PFSK-1 (cell line): ENCODE measurements around the gene JHY.

ENCODE experiments used
- FOXP2 ChIP-seq: optimal IDR thresholded peaks from 2 replicates; pipeline ENCODE3; 2011; ENCODE audit warnings: borderline replicate concordance, control low read depth, inconsistent platforms; ENCODE audit not compliant: insufficient read depth; ENCODE audit errors: extremely low read length, extremely low read depth
- POLR2AphosphoS5 ChIP-seq: IDR thresholded peaks from 2 replicates; pipeline ENCODE4 v1.6.1; 2012; ENCODE audit warnings: low read depth, mild to moderate bottlenecking, control low read depth, low read length, moderate library complexity
- REST ChIP-seq, 2 experiments: IDR thresholded peaks; 2 replicates each; pipeline versions ENCODE4 v1.6.1 to v1.8.0; 2011 to 2012; ENCODE audit warnings: low read depth in 2 of 2, low read length in 2 of 2, control low read depth in 1 of 2, inconsistent platforms in 1 of 2, mild to moderate bottlenecking in 1 of 2, moderate library complexity in 1 of 2; ENCODE audit not compliant: insufficient read depth in 1 of 2
- SIN3A ChIP-seq: IDR thresholded peaks from 2 replicates; pipeline ENCODE4 v1.6.1; 2012; ENCODE audit warnings: mild to moderate bottlenecking, low read length, moderate library complexity, borderline replicate concordance; ENCODE audit not compliant: insufficient read depth
- TAF1 ChIP-seq: IDR thresholded peaks from 2 replicates; pipeline ENCODE4 v1.6.1; 2012; ENCODE audit warnings: low read length, control low read depth, borderline replicate concordance; ENCODE audit not compliant: insufficient read depth

The JHY gene

GRCh38 chr11:122938557-122938956, 56.0 kb downstream of the JHY start:
- TF ChIP-seq FOXP2: no peak
- no peak for TF ChIP-seq POLR2AphosphoS5
- TF ChIP-seq SIN3A: no peak
- no peak for TF ChIP-seq TAF1
- no peak for TF ChIP-seq REST (IDR thresholded peaks at IDR 0.05; ENCODE audit: insufficient read depth in 1 of 2, low read depth in 2 of 2, low read length in 2 of 2)

- no peak for TF ChIP-seq TAF1
Observed at GRCh38 chr11:122951211-122951610, 68.7 kb downstream of the JHY start.

GRCh38 chr11:122954455-122954854, 71.9 kb downstream of the JHY start:
- no peak for TF ChIP-seq REST (IDR thresholded peaks at IDR 0.05; ENCODE audit: insufficient read depth in 1 of 2, low read depth in 2 of 2, low read length in 2 of 2)
- TF ChIP-seq POLR2AphosphoS5: no peak
- no peak for TF ChIP-seq SIN3A
- no peak for TF ChIP-seq FOXP2
- no peak for TF ChIP-seq TAF1

GRCh38 chr11:122963961-122964360, 81.4 kb downstream of the JHY start:
- no peak for TF ChIP-seq TAF1
- TF ChIP-seq SIN3A: no peak
- no peak for TF ChIP-seq REST (IDR thresholded peaks at IDR 0.05; ENCODE audit: insufficient read depth in 1 of 2, low read depth in 2 of 2, low read length in 2 of 2)
- no peak for TF ChIP-seq FOXP2
- no peak for TF ChIP-seq POLR2AphosphoS5

GRCh38 chr11:122976061-122976733, 93.6 kb downstream of the JHY start:
- no peak for TF ChIP-seq TAF1
- TF ChIP-seq REST (IDR thresholded peaks at IDR 0.05; ENCODE audit: insufficient read depth in 1 of 2, low read depth in 2 of 2, low read length in 2 of 2): no peak
- no peak for TF ChIP-seq FOXP2
- TF ChIP-seq SIN3A: no peak
